HG02763 (cell line): ENCODE results near the gene LZTS2.
"Not testable (repeated sequence)": the region's sequence is repeated elsewhere in the genome, so short reads cannot be mapped to it uniquely, and the experiment has no call there.

ENCODE experiments used
- ATAC-seq: cut with Tn5 transposase; IDR thresholded peaks from one replicate; pipeline ENCODE4 v1.9.1; 2021; ENCODE audit warnings: mild to moderate bottlenecking, moderate library complexity; ENCODE audit not compliant: unreplicated experiment

The LZTS2 gene, protein sequence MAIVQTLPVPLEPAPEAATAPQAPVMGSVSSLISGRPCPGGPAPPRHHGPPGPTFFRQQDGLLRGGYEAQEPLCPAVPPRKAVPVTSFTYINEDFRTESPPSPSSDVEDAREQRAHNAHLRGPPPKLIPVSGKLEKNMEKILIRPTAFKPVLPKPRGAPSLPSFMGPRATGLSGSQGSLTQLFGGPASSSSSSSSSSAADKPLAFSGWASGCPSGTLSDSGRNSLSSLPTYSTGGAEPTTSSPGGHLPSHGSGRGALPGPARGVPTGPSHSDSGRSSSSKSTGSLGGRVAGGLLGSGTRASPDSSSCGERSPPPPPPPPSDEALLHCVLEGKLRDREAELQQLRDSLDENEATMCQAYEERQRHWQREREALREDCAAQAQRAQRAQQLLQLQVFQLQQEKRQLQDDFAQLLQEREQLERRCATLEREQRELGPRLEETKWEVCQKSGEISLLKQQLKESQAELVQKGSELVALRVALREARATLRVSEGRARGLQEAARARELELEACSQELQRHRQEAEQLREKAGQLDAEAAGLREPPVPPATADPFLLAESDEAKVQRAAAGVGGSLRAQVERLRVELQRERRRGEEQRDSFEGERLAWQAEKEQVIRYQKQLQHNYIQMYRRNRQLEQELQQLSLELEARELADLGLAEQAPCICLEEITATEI

DNA sequence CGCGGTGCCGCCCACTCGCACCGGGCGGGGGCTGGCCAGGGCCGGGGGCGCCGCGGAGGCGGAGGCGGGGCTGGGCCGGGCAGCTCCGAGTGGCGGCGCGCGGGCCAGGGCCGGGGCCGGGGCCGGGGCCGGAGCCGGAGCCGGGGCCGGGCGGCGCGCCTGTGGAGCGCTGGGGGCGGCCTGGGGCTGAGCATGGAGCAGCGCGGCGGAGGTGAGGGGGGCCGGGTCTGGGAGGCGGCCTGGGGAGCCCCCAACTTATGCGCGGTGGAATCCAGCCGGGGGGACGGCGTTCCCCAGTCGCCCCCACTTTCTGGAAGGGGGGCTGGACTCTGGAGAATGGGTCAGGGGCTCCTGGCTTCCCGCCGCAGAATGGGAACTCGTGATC lies at the start of gene LZTS2:
TSS of gene LZTS2 (plus strand) at position 67 of the 385 bp plus-strand sequence. CDS start 2,731 bp downstream, outside the sequence.
- no peak for ATAC-seq

DNA sequence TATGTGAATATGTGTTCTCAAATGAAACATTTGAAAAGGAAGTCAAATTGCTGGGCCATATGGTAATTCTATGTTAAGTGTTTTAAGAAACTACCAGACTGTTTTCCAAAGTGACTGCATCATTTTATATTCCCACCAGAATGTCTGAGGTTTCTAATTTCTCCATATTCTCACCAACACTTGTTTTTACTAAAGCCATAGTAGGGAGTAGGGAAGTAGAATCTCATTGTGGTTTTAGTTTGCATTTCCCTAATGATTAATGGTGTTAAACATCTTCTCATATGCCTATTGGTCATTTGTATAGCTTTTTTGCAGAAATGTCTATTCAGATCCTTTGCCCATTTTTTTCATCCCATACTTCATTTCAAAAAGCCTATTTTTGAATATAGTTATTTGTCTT lies 39.4 kb upstream of the LZTS2 start:
- ATAC-seq: no peak

DNA sequence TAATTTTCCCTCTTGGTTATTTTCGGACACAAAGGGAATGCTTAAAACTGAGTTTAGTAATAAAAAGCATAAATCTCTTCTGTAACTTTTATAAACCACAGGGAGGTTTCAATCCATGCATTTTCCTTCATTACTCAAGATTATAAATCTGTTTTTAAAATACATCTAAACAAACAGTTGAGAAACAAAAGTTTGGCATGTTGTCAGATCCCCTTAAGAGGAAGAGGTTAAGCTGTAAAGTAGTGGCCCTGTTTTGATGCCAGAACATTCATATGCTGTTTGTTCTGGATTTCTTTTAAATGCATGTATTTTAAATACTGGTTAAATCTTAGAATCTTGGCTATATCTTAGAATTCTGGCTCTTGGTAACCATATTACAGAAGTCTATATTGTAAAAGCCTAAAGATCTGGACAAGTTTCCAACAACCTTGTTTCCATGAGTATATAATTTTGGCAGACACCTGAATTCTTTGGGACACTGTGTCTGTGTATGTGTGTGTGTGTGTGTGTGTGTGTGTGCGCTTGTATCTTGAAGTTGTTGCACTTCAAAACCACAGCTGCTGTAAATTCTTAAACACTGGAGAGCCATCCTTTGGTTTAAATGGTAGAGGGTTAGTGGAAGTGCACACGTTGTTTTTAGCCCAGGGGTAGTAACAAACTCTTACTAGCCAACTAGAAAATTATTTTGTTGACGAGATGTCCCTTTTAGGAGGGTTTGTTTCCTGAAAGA lies 37.1 kb upstream of the LZTS2 start:
- no peak for ATAC-seq

DNA sequence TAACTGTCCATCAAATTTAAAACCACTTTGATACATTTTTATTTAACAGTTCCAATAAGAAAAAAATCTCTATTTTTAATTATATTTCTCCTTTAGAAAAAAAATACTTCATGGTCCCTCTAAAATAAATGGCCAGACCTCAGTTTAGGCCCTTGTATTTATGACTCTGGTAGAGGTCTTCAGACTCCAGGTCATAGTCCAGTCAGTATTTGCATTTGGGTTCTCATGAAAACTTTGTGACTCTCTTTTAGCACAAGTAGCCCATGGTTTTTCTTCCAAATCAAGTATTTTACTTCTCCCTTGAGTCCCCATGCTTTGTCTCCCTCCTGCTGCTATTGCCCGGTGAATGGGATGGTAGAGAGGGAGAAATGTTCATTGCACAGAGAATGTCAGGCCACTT lies 35.8 kb upstream of the LZTS2 start:
- ATAC-seq: no peak

DNA sequence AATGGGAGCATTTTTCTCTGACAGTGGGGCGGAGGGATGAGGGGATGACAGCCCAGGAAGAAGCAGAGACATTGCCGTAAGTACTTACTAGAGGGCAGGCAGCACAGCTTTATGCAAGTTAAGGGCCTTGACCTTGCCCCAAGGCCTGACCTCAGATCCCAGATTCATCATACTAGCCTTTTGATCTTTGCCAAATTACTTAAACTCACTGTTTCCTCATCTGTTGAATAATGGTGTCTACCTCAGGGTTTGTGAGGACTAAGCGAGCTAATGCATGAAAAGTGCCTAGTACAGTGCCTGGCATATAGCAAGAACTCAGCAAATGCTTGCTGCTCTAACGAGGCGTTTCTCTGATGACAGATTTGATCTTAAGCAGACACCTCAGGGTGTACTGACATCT lies 33.8 kb upstream of the LZTS2 start:
- no peak for ATAC-seq

DNA sequence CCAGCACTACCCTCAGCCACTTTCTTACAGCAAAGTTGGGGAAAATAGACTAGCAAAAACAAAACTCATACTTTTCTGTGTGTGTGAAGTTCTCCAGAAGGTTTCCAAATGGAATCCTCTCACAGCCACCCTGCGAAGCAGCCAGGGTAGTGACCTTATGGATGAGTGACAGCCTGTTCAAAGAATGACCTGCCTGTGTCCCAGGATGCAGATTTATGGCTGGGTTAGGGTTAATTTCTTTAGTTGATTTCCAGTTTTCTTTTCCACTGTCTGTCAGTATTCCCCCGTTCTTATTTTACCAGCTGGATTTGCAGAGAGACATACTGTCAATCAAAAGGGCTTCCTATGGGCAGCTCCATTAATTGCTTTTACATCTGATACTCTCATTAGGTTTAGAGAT lies 32.7 kb upstream of the LZTS2 start:
- ATAC-seq: no peak

DNA sequence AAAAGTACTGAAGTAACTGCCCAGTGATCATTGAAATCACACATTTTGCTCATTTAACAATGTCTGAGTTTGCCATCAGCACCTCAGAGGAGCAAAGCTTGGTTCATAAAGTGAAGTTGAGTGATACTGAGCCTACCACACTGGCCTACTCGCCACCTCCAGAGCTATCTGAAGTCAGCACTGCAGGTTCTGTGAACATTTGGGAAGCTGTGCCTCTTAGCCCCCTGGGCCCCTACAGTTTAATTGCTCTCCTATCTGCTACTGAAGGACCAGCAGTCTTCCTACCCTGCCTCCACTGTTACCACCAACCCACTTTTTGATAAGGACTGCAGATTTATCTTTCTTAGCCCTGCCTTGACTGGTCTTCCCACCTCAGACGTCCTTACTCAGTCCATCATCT lies 32.3 kb upstream of the LZTS2 start:
- ATAC-seq: no peak

DNA sequence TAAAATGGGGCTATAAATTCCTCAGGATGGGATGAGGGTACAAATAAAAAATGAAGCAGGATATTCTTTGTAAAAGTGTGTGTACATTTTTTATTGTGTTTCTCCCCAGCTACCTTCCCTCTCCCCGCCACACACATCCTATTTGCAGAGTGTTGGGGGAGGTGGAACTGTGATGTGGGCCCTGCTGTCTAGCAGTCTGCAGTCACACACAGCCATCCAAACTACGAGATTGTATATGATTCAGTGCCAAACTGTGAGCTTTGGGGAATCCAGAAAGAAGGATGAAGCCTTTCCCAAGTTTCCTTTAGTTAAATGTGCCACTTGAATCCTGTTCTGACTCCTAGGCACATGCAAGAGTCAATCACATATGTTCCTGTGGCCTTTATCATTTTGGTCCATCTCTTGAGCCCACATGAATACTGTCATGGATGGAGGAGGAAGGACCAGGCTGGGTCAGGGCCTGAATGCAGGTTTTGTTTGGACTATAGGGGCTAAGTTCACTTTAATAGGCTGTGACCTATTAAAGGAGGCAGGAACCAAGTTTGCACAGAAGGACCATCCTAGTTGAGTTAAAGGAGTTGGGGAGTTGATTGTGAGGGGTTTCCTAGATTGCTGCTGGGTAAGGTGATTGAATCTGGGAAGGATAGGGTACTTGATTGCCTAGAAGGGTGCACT lies 31.4 kb upstream of the LZTS2 start:
- ATAC-seq: no peak

DNA sequence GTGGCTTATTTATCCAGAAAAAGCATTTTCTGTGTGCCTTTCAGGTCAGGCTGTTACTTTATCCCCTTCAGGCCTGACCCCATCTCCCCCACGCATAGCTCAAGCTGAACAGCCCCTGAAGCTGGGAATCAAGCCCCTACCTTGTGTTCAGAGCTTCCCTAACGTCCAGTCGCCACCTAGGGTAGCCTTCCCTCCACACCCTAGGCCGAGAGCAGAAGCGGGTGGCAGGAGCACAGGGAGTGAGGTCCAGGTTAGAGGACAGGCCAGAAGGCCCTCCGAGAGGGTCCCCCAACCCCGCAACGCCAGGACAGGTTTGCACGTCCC lies 30.8 kb upstream of the LZTS2 start:
- ATAC-seq: no peak

DNA sequence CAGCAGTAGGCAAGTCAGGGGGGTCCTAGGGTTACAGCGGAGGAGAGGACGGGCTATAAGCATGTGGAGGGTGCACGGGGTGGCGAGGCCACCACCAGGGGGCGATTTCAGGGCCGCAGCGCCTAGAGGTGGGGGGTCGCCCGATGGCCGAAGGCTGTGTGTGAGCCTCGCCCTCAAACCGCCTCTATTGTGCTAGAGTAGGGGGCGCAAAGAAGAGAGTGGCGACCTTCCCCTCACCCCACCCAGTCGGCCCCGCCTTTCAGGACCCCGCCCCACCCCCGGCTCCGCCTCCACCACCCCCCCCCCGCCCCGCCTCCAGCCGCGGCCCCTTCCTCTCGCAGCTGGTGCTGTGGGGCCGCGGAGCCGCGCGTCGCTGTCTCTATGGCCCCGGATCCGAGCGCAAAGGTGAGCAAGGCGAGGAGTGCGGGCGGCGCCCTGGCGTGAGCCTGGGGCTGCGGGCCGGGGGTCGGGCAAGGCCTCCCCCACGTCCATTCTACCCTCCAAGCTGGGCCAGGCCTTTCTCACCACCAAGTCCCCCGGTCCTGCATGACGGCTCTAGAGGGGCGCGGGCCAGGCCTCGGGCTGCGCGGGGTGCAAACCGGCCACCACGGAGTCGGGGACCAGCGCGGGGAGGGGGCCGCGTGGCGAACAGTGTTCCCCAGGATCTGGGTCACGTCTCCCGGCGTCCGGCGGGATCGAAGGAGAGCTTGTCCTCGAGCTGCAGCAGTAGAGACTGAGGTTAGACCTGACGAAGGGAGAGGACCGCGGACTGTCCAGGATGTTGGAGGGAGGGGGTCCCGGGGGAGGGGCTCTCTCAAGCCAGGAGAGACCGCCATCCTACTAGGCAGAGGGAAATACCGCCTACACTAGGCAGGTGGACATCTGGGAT lies 30.2 kb upstream of the LZTS2 start, which contains the start of gene SEMA4G:
TSS of gene SEMA4G (plus strand) at position 318 of the 889 bp plus-strand sequence. CDS start 3,409 bp downstream, outside the sequence.
- ATAC-seq: no peak

DNA sequence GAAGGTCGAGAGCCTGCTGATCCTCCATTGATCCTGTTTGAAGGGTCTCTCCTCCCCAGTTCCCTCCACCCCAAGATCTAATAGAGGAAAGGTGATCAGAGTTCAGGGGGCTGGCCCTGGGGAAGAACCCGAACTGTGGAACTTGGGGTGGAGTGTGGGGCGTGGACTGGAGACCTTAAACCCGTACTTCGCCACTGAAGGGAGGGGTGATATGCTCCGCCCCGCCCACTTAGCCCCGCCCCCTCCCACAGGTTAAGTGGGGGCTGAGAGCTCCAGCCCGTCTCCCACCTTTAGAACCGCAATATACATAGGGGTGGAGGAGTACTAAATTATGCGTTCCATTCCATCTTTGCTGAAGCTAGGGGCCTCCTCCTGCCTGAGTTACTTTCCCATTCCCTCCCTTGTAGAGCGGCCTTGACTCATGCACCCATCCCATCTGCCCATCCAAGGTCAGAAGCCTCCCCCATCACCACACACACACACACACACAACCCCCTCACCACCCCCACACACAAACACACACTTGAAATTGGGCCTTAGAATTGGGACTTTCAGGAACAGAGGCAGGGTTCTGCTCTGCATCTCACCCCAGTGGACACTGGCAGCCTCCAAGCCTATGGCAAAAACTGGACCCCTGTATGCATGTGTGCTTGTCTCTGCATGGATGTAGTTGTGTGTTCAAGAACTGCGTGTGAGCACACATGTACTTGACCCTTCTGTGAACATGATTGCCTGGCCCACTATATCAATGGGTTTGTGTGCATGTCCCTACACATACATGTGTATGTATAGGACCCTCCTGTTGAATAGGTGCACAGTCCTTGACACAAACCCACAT lies 29.3 kb upstream of the LZTS2 start:
- ATAC-seq: no peak

DNA sequence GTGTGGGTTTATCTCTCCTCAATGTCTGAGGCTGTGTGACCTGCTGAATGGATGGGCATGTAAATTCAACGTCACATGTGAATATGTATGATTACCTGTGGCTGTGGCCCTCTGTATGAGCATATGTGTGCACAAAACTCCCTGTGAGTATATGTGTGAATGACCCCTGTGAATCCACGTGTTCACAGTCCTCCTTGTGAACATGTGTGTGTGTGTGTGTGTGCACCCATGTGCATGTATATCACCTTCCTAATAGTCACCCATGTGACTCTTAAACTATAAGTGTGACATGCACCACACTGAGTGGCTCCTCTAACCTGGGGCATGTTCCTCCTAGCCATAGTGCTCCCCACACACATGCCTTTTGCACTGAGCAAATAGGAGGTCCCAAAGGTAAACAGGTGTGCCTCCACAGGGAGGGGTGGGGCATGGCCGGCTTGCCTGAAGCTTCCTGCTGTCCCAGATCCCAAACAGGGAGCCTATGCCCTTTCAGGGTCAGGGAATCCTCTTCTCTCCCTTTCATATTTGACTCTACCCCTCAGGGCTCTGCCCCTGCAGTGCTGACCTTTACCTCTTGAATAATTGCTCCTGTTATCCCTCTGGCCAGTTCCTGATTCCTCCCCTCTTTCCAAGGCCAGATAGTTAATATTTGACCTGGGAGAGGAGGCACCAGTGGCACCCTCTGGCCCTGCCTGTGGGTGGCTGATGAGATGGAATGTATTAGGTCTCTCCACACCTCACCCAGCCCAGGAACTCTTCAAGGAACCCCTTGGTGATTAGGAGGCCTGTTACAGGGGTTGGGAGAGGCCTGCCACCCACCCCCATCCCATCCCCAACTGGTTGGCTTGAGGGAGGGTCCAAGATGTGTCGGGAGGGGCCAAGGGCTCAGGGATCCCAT lies 28.4 kb upstream of the LZTS2 start:
- no peak for ATAC-seq

DNA sequence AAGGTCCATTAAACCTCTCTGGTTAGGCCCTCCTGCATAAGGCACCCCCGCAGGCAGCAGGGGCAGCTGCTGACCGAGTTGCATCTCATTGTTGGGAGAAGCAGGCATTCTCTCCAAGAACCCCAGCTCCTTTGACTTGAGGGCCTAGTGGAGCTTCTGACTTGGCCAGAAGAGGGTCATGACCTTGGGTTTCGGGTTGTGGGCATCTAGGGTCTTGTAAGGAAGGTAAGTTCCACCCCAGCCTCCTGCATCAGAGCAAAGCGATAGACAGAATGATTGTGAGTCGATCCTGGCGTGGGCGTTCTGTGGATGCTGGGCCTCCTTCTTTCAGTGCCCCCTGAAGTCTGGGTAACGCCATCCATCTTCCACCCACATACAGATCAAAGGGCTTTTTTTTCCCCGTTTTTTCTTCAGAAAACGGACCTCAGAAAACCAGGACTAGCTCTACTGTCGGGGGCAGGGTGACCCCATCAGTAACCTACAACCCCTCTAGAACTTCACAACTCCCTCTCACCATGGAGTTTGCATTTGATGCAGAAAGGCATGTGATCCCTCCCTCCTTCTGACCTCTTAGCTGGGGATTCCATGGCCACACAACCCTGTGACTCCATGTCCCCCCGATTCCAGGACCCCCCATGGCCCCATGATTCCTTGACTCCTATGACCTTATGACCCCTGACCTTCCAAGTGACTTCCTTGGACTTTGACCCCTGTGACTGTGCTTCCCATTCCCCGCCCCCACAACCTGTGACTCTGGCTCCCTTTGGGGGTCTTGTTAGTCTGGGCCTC lies 27.3 kb upstream of the LZTS2 start:
- ATAC-seq: no peak

DNA sequence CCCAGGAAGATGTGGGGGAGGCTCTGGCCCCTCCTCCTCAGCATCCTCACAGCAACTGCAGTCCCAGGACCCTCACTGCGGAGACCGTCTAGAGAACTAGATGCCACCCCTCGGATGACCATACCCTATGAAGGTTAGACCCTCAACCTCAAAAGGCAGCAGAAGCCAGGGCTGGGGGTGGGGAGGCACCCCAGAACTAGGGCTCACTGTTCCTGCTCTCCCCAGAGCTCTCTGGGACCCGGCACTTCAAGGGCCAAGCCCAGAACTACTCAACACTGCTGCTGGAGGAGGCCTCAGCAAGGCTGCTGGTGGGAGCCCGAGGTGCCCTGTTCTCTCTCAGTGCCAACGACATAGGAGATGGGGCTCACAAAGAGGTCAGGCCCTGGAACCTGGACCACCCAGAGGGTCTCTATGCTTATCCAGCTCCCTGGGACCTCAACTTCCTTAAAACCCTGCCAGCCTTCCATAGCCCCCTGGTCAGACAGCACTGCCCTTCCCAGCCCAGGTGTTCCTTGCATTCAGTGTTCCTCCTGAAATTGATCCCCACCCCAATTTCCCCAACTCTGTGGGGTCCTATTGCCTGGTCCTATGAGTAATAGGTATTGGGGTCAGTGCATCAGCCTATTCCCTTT lies 26.6 kb upstream of the LZTS2 start:
- no peak for ATAC-seq

DNA sequence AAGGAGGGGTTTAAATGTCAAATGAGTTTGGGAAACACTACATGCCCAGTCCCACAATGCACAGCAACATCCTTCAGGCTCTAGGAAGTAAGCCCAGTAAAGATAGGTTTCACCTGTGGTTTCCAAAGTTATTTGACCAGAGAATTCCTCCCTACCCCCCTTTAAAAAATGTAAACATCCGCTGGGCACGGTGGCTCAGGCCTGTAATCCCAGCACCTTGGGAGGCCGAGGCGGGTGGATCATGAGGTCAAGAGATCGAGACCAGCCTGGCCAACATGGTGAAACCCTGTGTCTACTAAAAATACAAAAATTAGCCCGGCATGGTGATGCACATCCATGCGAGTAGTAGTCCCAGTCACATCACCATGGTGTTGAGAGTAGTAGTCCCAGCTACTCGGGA lies 24.2 kb upstream of the LZTS2 start:
- ATAC-seq: not testable (repeated sequence)

DNA sequence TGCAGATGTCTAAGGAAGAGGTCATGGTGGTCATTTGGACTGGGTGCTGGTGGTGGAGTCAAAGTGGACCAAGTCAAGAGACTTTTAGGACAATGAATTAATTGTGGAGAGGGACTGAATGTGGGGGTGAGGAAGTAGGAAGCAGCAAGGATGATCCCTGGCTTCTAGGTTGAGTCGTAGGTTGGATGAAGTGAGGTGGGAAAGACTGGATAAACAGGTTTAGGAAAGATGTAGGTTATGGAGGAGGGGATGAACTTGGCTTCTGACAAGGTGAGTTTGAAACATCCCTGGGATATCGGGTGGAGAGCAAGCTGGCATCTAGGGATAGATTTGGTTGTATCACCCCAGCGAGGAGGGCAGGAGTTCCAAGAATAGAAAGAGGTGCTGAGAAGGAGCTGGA lies 22.7 kb upstream of the LZTS2 start:
- no peak for ATAC-seq

DNA sequence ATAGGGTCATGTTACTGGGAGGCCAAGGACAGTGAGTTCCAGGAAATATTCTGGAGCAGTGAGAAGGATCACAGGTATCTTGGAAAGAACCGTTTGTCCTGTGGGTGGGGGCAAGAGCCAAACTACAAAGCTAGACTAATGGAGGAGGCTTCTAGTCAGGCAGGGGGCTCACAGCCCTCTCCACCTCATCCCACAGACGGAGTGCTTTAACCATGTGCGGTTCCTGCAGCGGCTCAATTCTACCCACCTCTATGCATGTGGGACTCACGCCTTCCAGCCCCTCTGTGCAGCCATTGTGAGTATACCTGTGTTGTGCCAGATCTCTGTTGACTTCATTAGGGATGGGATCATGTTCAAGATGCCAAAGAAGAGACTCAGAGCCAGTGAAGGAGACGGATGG lies 22.2 kb upstream of the LZTS2 start:
- ATAC-seq: no peak
